Right renal cortex interstitium (tissue), 3 donors: ENCODE measurements around the gene KRTAP10-7. TPM values are rescaled to one million over a fixed set of nuclear protein-coding genes. Genes with fewer than 3 reads are reported as not detected.
"Not testable (repeated sequence)": the region's sequence is repeated elsewhere in the genome, so short reads cannot be mapped to it uniquely, and the experiment has no call there.

Experiments
- DNase-seq, 3 donors: peaks; one replicate each; pipeline ENCODE4 v3.0.0-alpha.2; 2013; ENCODE audit warnings: low read depth in 3 of 3, low spot score in 2 of 3
- polyA plus RNA-seq, 3 donors: library from polyadenylated mRNA; unstranded; fragments of 120-200 nt; gene quantifications; one replicate each; pipeline ENCODE4 v1.2.1, GENCODE V29; 2013; ENCODE audit not compliant: insufficient read length in 3 of 3

The KRTAP10-7 gene
- polyA plus RNA-seq, 3 donors = 0.08 TPM; not detected in 2

GRCh38 chr21:44609193-44609592, 8.8 kb downstream of the KRTAP10-7 start:
- DNase-seq = no peak

- DNase-seq = not testable (repeated sequence)
Observed at GRCh38 chr21:44610157-44610843, 9.9 kb downstream of the KRTAP10-7 start.

- no peak for DNase-seq
Observed at GRCh38 chr21:44611551-44611950, 11.2 kb downstream of the KRTAP10-7 start.

- DNase-seq = no peak
Observed at GRCh38 chr21:44612029-44612486, 11.7 kb downstream of the KRTAP10-7 start, which contains the start of gene KRTAP10-8. Gene KRTAP10-8 (plus strand): TSS chr21:44612079. CDS start chr21:44612101, 22 bp downstream.

GRCh38 chr21:44612669-44613229, 12.4 kb downstream of the KRTAP10-7 start:
- DNase-seq = no peak

- no peak for DNase-seq
Observed at GRCh38 chr21:44613386-44614155, 13.2 kb downstream of the KRTAP10-7 start.

- no peak for DNase-seq
Observed at GRCh38 chr21:44614161-44614631, 13.8 kb downstream of the KRTAP10-7 start.

GRCh38 chr21:44614961-44615391, 14.6 kb downstream of the KRTAP10-7 start:
- DNase-seq = no peak

- no peak for DNase-seq
Observed at GRCh38 chr21:44615466-44615865, 15.1 kb downstream of the KRTAP10-7 start.

GRCh38 chr21:44615911-44616590, 15.7 kb downstream of the KRTAP10-7 start:
- DNase-seq = no peak

GRCh38 chr21:44616591-44616926, 16.2 kb downstream of the KRTAP10-7 start:
- DNase-seq = no peak

GRCh38 chr21:44617071-44617501, 16.7 kb downstream of the KRTAP10-7 start:
- no peak for DNase-seq

GRCh38 chr21:44618504-44618903, 18.1 kb downstream of the KRTAP10-7 start:
- DNase-seq = no peak

GRCh38 chr21:44618909-44619308, 18.5 kb downstream of the KRTAP10-7 start:
- DNase-seq = no peak

- no peak for DNase-seq
Observed at GRCh38 chr21:44619886-44620285, 19.5 kb downstream of the KRTAP10-7 start.

- DNase-seq = no peak
Observed at GRCh38 chr21:44623575-44623974, 23.2 kb downstream of the KRTAP10-7 start.

GRCh38 chr21:44625756-44626155, 25.4 kb downstream of the KRTAP10-7 start:
- DNase-seq = no peak

GRCh38 chr21:44626262-44626661, 25.9 kb downstream of the KRTAP10-7 start:
- DNase-seq = no peak

GRCh38 chr21:44626673-44627143, 26.3 kb downstream of the KRTAP10-7 start, which contains the start of gene KRTAP10-9:
Gene KRTAP10-9 (plus strand): TSS chr21:44627093. CDS start chr21:44627172, 79 bp downstream.
- DNase-seq = no peak

- not testable (repeated sequence) for DNase-seq
Observed at GRCh38 chr21:44627181-44627822, 26.9 kb downstream of the KRTAP10-7 start.
